Liver (tissue), 9 donors: ENCODE measurements around the gene SMG6. TPM values are rescaled to one million over a fixed set of nuclear protein-coding genes. Genes with fewer than 3 reads are reported as not detected.

Experiments used
- DNase-seq: peaks from one replicate; pipeline ENCODE4 v3.0.0-alpha.2; 2017; ENCODE audit warnings: low spot score
- H3K27ac ChIP-seq, 2 donors: one replicate each; pipeline ENCODE4 v1.7.0; 2013; ENCODE audit warnings: inconsistent platforms in 2 of 2, low read length in 2 of 2, control low read depth in 1 of 2, low read depth in 1 of 2, mild to moderate bottlenecking in 1 of 2
- H3K27me3 ChIP-seq, 4 donors: one replicate each; pipeline versions ENCODE4 v1.6.1 to v1.7.0; 2013; ENCODE audit warnings: low read length in 3 of 4, inconsistent platforms in 1 of 4, mild to moderate bottlenecking in 1 of 4, moderate library complexity in 1 of 4; ENCODE audit not compliant: control insufficient read depth in 4 of 4, insufficient read depth in 4 of 4
- H3K36me3 ChIP-seq, 4 donors: one replicate each; pipeline versions ENCODE4 v1.6.1 to v1.7.0; 2013; ENCODE audit warnings: low read length in 3 of 4, mild to moderate bottlenecking in 3 of 4, low read depth in 1 of 4, moderate library complexity in 1 of 4; ENCODE audit not compliant: control insufficient read depth in 4 of 4, insufficient read depth in 3 of 4
- H3K4me1 ChIP-seq, 4 donors: one replicate each; pipeline versions ENCODE4 v1.6.1 to v1.7.0; 2013; ENCODE audit warnings: low read length in 3 of 4, mild to moderate bottlenecking in 3 of 4, moderate library complexity in 1 of 4; ENCODE audit not compliant: control insufficient read depth in 4 of 4, insufficient read depth in 4 of 4
- H3K4me3 ChIP-seq, 3 donors: one replicate each; pipeline versions ENCODE4 v1.6.1 to v1.7.0; 2013; ENCODE audit warnings: low read length in 3 of 3, control low read depth in 1 of 3, low read depth in 1 of 3, mild to moderate bottlenecking in 1 of 3
- H3K9ac ChIP-seq, 2 donors: one replicate each; pipeline ENCODE4 v1.7.0; 2013; ENCODE audit warnings: low read length in 2 of 2, mild to moderate bottlenecking in 2 of 2, moderate library complexity in 2 of 2, control low read depth in 1 of 2, low read depth in 1 of 2
- H3K9me3 ChIP-seq, 4 donors: one replicate each; pipeline versions ENCODE4 v1.6.1 to v1.7.0; 2013; ENCODE audit warnings: low read length in 3 of 4; ENCODE audit not compliant: control insufficient read depth in 4 of 4
- CTCF ChIP-seq: fragments of 150-350 bp; IDR thresholded peaks from 2 replicates; pipeline ENCODE4 v1.5.1; 2017; ENCODE audit warnings: improper control_type of control experiment, low read depth, low read length; ENCODE audit not compliant: missing input control
- EGR1 ChIP-seq, 2 donors: IDR thresholded peaks; 2 replicates each; pipeline ENCODE4 v1.6.1; 2016 to 2018; ENCODE audit warnings: antibody characterized with exemption in 2 of 2, low read depth in 2 of 2
- FOXA1 ChIP-seq: IDR thresholded peaks from 2 replicates; pipeline ENCODE4 v1.6.1; 2016; ENCODE audit warnings: antibody characterized with exemption
- FOXA2 ChIP-seq: IDR thresholded peaks from 2 replicates; pipeline ENCODE4 v1.6.1; 2016; ENCODE audit warnings: antibody characterized with exemption
- GABPA ChIP-seq, 2 donors: IDR thresholded peaks in 1 of 2; conservative IDR thresholded peaks in 1 of 2; 2 replicates each; pipeline ENCODE4 v1.6.1; 2016; ENCODE audit warnings: antibody characterized with exemption in 2 of 2, mild to moderate bottlenecking in 1 of 2, moderate library complexity in 1 of 2
- JUND ChIP-seq, 2 donors: IDR thresholded peaks; 2 replicates each; pipeline ENCODE4 v1.6.1; 2016; ENCODE audit warnings: antibody characterized with exemption in 2 of 2
- MAX ChIP-seq: IDR thresholded peaks from 2 replicates; pipeline ENCODE4 v1.6.1; 2016; ENCODE audit warnings: antibody characterized with exemption
- NR2F2 ChIP-seq: IDR thresholded peaks from 2 replicates; pipeline ENCODE4 v1.6.1; 2016; ENCODE audit warnings: antibody characterized with exemption
- RAD21 ChIP-seq, 2 donors: IDR thresholded peaks; 2 replicates each; pipeline ENCODE4 v1.6.1; 2016; ENCODE audit warnings: antibody characterized with exemption in 2 of 2, mild to moderate bottlenecking in 2 of 2
- REST ChIP-seq: IDR thresholded peaks from 2 replicates; pipeline ENCODE4 v1.6.1; 2016; ENCODE audit warnings: antibody characterized with exemption, mild to moderate bottlenecking
- RXRA ChIP-seq, 2 donors: IDR thresholded peaks; 2 replicates each; pipeline ENCODE4 v1.6.1; 2017 to 2018; ENCODE audit warnings: antibody characterized with exemption in 2 of 2, mild to moderate bottlenecking in 1 of 2
- TAF1 ChIP-seq: conservative IDR thresholded peaks from 2 replicates; pipeline ENCODE4 v1.6.1; 2016; ENCODE audit warnings: antibody characterized with exemption, mild to moderate bottlenecking
- YY1 ChIP-seq: IDR thresholded peaks from 2 replicates; pipeline ENCODE4 v1.6.1; 2016; ENCODE audit warnings: antibody characterized with exemption, mild to moderate bottlenecking
- ZBTB33 ChIP-seq: IDR thresholded peaks from 2 replicates; pipeline ENCODE4 v1.6.1; 2016; ENCODE audit warnings: antibody characterized with exemption
- WGBS: extraction: QIAGEN DNeasy Blood & Tissue Kit; methylation state at CpG from one replicate; pipeline ENCODE4 v1.1.7; 2013; 5-methylcytosine and 5-hydroxymethylcytosine counted together
- polyA plus RNA-seq, 2 donors: library from polyadenylated mRNA; stranded (reverse) in 1 of 2; unstranded in 1 of 2; fragments of 200-250 nt in 1 of 2; fragments of >200 nt in 1 of 2; fragmentation: Nextera tagmentation in 1 of 2; extraction: Ambion mirVana in 1 of 2; gene quantifications; one replicate each; pipeline versions ENCODE4 v1.2.1 to v1.2.3, GENCODE V29; 2013 to 2015
- total RNA-seq, 2 donors: library from RNA; depleted of rRNA; stranded (reverse); fragments of >200 nt; gene quantifications; one replicate each; pipeline ENCODE4 v1.2.3, GENCODE V29; 2014
- donor health status: healthy.
- donor health status: healthy.
- donor health status: healthy.
- donor health status: healthy.
- donor health status: healthy.

Gene SMG6
- total and polyA plus RNA-seq, 4 donors: 4.9 to 12.0 (median 8.2) TPM

- H3K4me1 ChIP-seq: no peaks in the 10 kb centered on the region
- TF ChIP-seq TAF1 (no peak), EGR1 (IDR thresholded peaks at IDR 0.05; ENCODE audit: low read depth in 2 of 2) (no peak), MAX (no peak), FOXA1 (no peak)
- H3K27me3 ChIP-seq: no peaks in the 10 kb centered on the region
- H3K9me3 ChIP-seq: no peaks in the 10 kb centered on the region
- H3K36me3 ChIP-seq: peaks cover 0 to 48% (median 37%) of the 10 kb centered on the region in 4 donors
- no peak overlapping the region for H3K9ac ChIP-seq
- H3K4me3 ChIP-seq: no peak overlapping the region
- no peak for DNase-seq
- WGBS: 91% methylated on average over 7 of the region's 7 CpGs
- H3K27ac ChIP-seq: no peak overlapping the region
Observed at GRCh38 chr17:2283302-2283701, 20.3 kb downstream of the SMG6 start.

- WGBS: 63% methylated on average over 7 of the region's 7 CpGs
- TF ChIP-seq REST: no peak
- TF ChIP-seq ZBTB33: no peak
- TF ChIP-seq FOXA1: no peak
- TF ChIP-seq FOXA2: no peak
- no peak for TF ChIP-seq RXRA (IDR thresholded peaks at IDR 0.05)
- TF ChIP-seq MAX: no peak
- no peak for TF ChIP-seq TAF1
- no peak for TF ChIP-seq JUND (IDR thresholded peaks at IDR 0.05)
- peak; percentile 47 for TF ChIP-seq CTCF
- no peak for TF ChIP-seq GABPA (IDR thresholded peaks at IDR 0.05 in 1 of 2, conservative IDR thresholded peaks at IDR 0.05 in 1 of 2)
- no peak for TF ChIP-seq YY1
- TF ChIP-seq EGR1 (IDR thresholded peaks at IDR 0.05; ENCODE audit: low read depth in 2 of 2): no peak
- TF ChIP-seq RAD21 (IDR thresholded peaks at IDR 0.05): peak; percentile 77 to 79
- TF ChIP-seq NR2F2: no peak
- Histone ChIP-seq H3K36me3 (peaks cover 0 to 43% (median 36%) of the 10 kb centered on the region in 4 donors), H3K27me3 (no peaks in the 10 kb centered on the region), H3K9ac (no peak overlapping the region), H3K27ac (no peak overlapping the region), H3K4me1 (no peaks in the 10 kb centered on the region), H3K4me3 (no peak overlapping the region), H3K9me3 (no peaks in the 10 kb centered on the region)
- no peak for DNase-seq
Observed at GRCh38 chr17:2282297-2282873, 21.2 kb downstream of the SMG6 start.
